Measurements from ENCODE around the gene CD209. TPM values are rescaled to one million over a fixed set of nuclear protein-coding genes. Genes with fewer than 3 reads are reported as not detected.

CD209 gene
- total and polyA plus RNA-seq, 2 experiments from 2014 or later, result 0.35 TPM; not detected in 1

- Histone ChIP-seq H3K4me3 (no peak overlapping the region), H3K79me2 (replicated peaks; ENCODE audit: insufficient read depth) (no peaks in the 10 kb centered on the region), H3K9me2 (ENCODE audit: insufficient read depth) (no peaks in the 10 kb centered on the region), H3K36me3 (ENCODE audit: insufficient read depth) (no peaks in the 10 kb centered on the region), H3K27me3 (ENCODE audit: insufficient read depth) (no peaks in the 10 kb centered on the region), H3F3A (replicated peaks; ENCODE audit: low read depth) (no peaks in the 10 kb centered on the region), H3K4me1 (ENCODE audit: insufficient read depth) (no peaks in the 10 kb centered on the region; the same call in 1 of the 2 replicates), H2AFZ (no peak overlapping the region), H4K20me1 (replicated peaks; ENCODE audit: insufficient read depth) (no peaks in the 10 kb centered on the region), H3K27ac (ENCODE audit: low read depth) (no peak overlapping the region), H3K4me2 (no peak overlapping the region)
- no peaks in the 10 kb centered on the region for H3K36me3 Mint-ChIP-seq (ENCODE audit: low read depth)
- DNase-seq (ENCODE audit: low spot score) (no peak), ATAC-seq (no peak)
- H3K4me3 Mint-ChIP-seq, result no peak overlapping the region
- TF ChIP-seq REST (IDR thresholded peaks at IDR 0.05; ENCODE audit: unreplicated experiment) (no peak), CTCF (conservative IDR thresholded peaks at IDR 0.05; ENCODE audit: low read depth in 2 of 2) (0 out of 4 replicates have a peak, but pooled peaks of 1 of the 2 experiments have one; percentile 7)
- peaks cover 7% of the 10 kb centered on the region for H3K27me3 Mint-ChIP-seq (ENCODE audit: insufficient read depth, low read depth, poor library complexity)
- no peaks in the 10 kb centered on the region; the same call in 2 of the 3 replicates for H3K9me3 Mint-ChIP-seq
- no peak overlapping the region for H3K27ac Mint-ChIP-seq
- H3K4me1 Mint-ChIP-seq, result peaks cover 5% of the 10 kb centered on the region; the same call in 2 of the 3 replicates
Measured at GRCh38 chr19:7771072-7771471, 23.7 kb upstream of the CD209 start.

GRCh38 chr19:7769171-7769570 is 21.8 kb upstream of the CD209 start:
- ATAC-seq (no peak), DNase-seq (ENCODE audit: low spot score) (no peak)
- H3K9me2 ChIP-seq (ENCODE audit: insufficient read depth), result no peaks in the 10 kb centered on the region

More at GRCh38 chr19:7769171-7769570, 21.8 kb upstream of the CD209 start:
- no peak for TF ChIP-seq ZNF462 (CRISPR knock-in tag; IDR thresholded peaks at IDR 0.05)
- TF ChIP-seq REST (IDR thresholded peaks at IDR 0.05; ENCODE audit: unreplicated experiment), result no peak
- TF ChIP-seq STAT1 (IDR thresholded peaks at IDR 0.05; ENCODE audit: unreplicated experiment), result no peak
- peaks cover 11% of the 10 kb centered on the region for H3K27me3 Mint-ChIP-seq (ENCODE audit: insufficient read depth, low read depth, poor library complexity)
- Histone ChIP-seq H3K36me3 (ENCODE audit: insufficient read depth) (no peaks in the 10 kb centered on the region), H2AFZ (no peak overlapping the region), H3K4me2 (no peak overlapping the region), H3K27ac (ENCODE audit: low read depth) (no peak overlapping the region), H3F3A (replicated peaks; ENCODE audit: low read depth) (no peaks in the 10 kb centered on the region), H3K4me1 (ENCODE audit: insufficient read depth) (no peaks in the 10 kb centered on the region; the same call in 1 of the 2 replicates), H3K79me2 (replicated peaks; ENCODE audit: insufficient read depth) (no peaks in the 10 kb centered on the region), H4K20me1 (replicated peaks; ENCODE audit: insufficient read depth) (no peaks in the 10 kb centered on the region), H3K4me3 (no peak overlapping the region), H3K27me3 (ENCODE audit: insufficient read depth) (no peaks in the 10 kb centered on the region)
- H3K4me3 Mint-ChIP-seq, result no peak overlapping the region
- H3K4me1 Mint-ChIP-seq, result peaks cover 5% of the 10 kb centered on the region
- H3K27ac Mint-ChIP-seq, result no peak overlapping the region
- H3K9me3 Mint-ChIP-seq, result no peaks in the 10 kb centered on the region; the same call in 2 of the 3 replicates
- no peaks in the 10 kb centered on the region for H3K36me3 Mint-ChIP-seq (ENCODE audit: low read depth)

All from GM23338 (cell line).